Effector memory CD8-positive, alpha-beta T cell (primary cell): ENCODE data around the gene MFRP.
"Not testable (repeated sequence)": the region's sequence is repeated elsewhere in the genome, so short reads cannot be mapped to it uniquely, and the experiment has no call there.

Source experiments
- ATAC-seq: fragments of 150-1000 bp; cut with Tn5 transposase; replicated peaks from 2 replicates; pipeline ENCODE4 v1.10.0; 2021; ENCODE audit warnings: mild to moderate bottlenecking, moderate library complexity
- DNase-seq, 3 experiments: peaks; one replicate each; pipeline ENCODE4 v3.0.0; 2021
- H3K27ac Mint-ChIP-seq, 2 donors: one replicate each; pipeline ENCODE4 v1.8.0; 2022; ENCODE audit warnings: mild to moderate bottlenecking in 2 of 2, mixed read lengths in 2 of 2, moderate library complexity in 2 of 2
- H3K27me3 Mint-ChIP-seq, 2 donors: one replicate each; pipeline ENCODE4 v1.8.0; 2022; ENCODE audit warnings: mixed read lengths in 2 of 2
- H3K36me3 Mint-ChIP-seq: one replicate; pipeline ENCODE4 v1.8.0; 2022; ENCODE audit warnings: mild to moderate bottlenecking, moderate library complexity, mixed read lengths; ENCODE audit not compliant: insufficient read depth
- H3K4me1 Mint-ChIP-seq, 2 donors: one replicate each; pipeline ENCODE4 v1.8.0; 2022; ENCODE audit warnings: low read depth in 2 of 2, mixed read lengths in 2 of 2
- H3K4me3 Mint-ChIP-seq, 2 donors: one replicate each; pipeline ENCODE4 v1.8.0; 2022; ENCODE audit warnings: mild to moderate bottlenecking in 2 of 2, mixed read lengths in 2 of 2, moderate library complexity in 2 of 2
- H3K9me3 Mint-ChIP-seq, 2 donors: one replicate each; pipeline ENCODE4 v1.8.0; 2022; ENCODE audit warnings: mixed read lengths in 2 of 2
- total RNA-seq, 9 experiments: gene quantifications; one replicate each; lab custom pipeline; 2026; lab: John Stamatoyannopoulos, UW

MFRP gene
- 0 reads per million in 9 experiments for total RNA-seq

DNA sequence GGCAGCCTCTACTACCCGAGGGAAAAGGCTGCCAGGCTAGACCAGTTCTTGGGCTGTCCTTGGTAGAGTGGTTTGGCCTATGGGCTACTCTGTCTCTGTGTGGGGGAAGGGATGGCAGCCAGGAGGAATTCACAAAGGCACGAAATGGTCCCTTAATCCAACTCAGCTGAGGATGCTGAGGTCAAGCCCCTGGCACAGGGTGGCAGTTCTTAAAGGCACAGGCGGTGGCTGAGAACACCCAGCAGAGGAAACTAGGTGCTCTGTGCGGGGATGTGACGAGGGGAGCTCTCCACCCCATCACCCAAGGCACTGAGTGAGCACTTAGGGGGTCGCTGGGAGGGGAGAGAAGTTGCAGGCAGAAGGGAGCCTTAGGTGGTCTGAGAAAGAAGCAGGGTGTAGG is at the start of gene MFRP:
TSS of gene MFRP (minus strand) at position 101 of the 400 bp plus-strand sequence. CDS start 192 bp downstream, outside the sequence.
- Mint-ChIP-seq H3K27ac (no peak within 1 kb of the TSS), H3K9me3 (no peaks in the 10 kb centered on the region), H3K27me3 (peaks cover 50 to 65% of the 10 kb centered on the region in 2 donors), H3K4me3 (no peak within 1 kb of the TSS), H3K4me1 (peaks cover 3 to 5% of the 10 kb centered on the region in 2 donors), H3K36me3 (peaks cover 3% of the 10 kb centered on the region)
- no peak for DNase-seq
- ATAC-seq = no peak

DNA sequence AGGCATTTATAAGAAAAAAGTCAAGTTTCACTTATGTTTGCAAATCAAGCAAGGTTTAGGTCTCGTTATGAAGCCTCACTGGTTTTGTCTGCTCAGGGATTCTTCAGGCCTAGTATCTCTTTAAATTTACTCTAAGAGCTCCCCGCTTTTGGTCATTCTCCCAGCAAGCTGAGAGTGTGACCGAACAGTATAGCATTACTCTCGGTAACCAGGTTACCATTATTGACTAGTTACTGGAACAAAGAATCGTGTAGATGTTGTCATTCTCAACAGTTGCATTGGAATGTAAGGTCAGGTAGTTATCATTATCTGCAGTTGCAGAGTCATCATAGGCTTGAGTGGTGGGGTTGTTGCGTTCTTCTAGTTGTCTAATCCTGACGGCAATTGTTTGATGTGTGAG is 44.8 kb upstream of the MFRP start:
- Mint-ChIP-seq H3K27ac (no peak overlapping the region), H3K36me3 (no peaks in the 10 kb centered on the region), H3K27me3 (peaks cover 36 to 44% of the 10 kb centered on the region in 2 donors), H3K4me3 (no peak overlapping the region), H3K9me3 (no peaks in the 10 kb centered on the region), H3K4me1 (peaks cover 0 to 1% of the 10 kb centered on the region in 2 donors)
- ATAC-seq (no peak), DNase-seq (no peak)

DNA sequence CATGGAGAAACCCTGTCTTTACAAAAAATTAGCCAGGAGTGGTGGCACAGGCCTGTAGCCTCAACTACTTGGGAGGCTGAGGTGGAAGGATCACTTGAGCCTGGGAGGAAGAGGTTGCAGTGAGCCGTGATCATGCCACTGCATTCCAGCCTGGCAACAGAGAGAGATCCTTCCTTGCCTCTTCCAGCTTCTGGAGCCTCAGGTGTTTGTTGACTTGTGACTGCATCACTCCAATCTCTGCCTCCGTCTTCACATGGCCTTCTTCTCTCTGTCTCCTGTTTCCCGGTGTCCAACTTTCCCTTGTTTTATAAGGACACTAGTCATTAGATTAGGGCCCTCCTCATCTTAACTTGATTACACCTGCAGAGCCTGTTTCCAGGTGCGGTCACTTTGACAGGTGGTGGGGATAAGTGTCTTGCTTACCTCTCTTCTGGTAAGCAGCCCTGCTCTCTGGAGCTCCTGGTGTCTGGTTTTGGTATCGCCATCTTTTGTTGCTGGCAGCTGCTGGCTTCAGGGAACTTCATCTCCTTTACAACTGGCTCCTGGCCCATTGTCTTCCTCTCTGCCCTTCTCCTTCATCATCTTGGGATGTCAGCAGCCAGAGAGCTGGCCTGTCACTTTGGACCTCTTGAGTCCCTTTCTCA is 43.2 kb upstream of the MFRP start:
- ATAC-seq (no peak), DNase-seq (no peak)
- Mint-ChIP-seq H3K4me1 (peaks cover 0 to 1% of the 10 kb centered on the region in 2 donors), H3K9me3 (no peaks in the 10 kb centered on the region), H3K27me3 (peaks cover 27 to 35% of the 10 kb centered on the region in 2 donors), H3K36me3 (no peaks in the 10 kb centered on the region), H3K27ac (no peak overlapping the region), H3K4me3 (no peak overlapping the region)

DNA sequence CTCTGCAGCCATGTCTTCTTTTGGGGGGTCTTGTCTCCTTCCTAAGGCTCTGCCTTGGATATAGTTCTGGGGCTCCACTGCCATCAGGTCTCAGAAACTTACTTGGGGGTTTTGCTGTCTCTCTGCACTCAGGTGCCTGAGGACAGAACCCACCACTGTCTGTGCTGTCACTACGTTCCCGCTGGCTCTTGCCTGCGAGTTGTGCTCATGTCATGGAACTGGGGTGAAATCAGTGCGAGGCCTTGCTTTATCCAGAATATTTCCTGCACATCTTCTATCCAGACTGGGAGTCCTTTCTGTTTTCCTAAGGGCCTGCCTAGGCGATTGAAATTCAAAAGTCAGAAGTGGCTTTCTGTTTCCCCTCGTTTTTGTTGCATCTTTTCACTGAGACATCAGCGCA is 41.6 kb upstream of the MFRP start:
- ATAC-seq (no peak), DNase-seq (no peak)
- Mint-ChIP-seq H3K9me3 (no peaks in the 10 kb centered on the region), H3K36me3 (no peaks in the 10 kb centered on the region), H3K27me3 (peaks cover 15 to 22% of the 10 kb centered on the region in 2 donors), H3K4me3 (no peak overlapping the region), H3K27ac (no peak overlapping the region), H3K4me1 (peaks cover 0 to 1% of the 10 kb centered on the region in 2 donors)

DNA sequence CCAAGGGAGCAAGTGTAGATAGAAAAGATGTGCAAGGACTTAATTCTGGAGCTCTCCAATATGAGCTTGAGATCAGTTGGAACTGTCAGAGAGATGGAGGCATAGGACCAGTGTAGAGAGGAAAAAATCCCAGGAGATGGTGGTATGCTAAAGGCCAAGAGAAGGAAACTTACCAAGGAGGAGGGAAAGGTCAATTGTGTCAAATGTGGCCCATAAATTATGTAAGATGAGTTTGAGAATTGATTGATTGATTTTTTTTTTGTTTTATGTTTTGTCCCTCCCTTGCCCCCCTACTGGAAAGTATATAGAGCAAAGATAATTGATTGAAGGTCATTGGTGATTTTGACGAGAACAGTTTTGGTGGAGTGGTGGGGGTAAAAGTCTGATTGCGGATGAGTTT is 37.8 kb upstream of the MFRP start:
- Mint-ChIP-seq H3K36me3 (no peaks in the 10 kb centered on the region), H3K27me3 (peaks cover 0 to under 1% of the 10 kb centered on the region in 2 donors), H3K27ac (no peak overlapping the region), H3K4me1 (peaks cover 0 to 4% of the 10 kb centered on the region in 2 donors), H3K4me3 (no peak overlapping the region), H3K9me3 (no peaks in the 10 kb centered on the region)
- ATAC-seq = no peak
- no peak for DNase-seq

DNA sequence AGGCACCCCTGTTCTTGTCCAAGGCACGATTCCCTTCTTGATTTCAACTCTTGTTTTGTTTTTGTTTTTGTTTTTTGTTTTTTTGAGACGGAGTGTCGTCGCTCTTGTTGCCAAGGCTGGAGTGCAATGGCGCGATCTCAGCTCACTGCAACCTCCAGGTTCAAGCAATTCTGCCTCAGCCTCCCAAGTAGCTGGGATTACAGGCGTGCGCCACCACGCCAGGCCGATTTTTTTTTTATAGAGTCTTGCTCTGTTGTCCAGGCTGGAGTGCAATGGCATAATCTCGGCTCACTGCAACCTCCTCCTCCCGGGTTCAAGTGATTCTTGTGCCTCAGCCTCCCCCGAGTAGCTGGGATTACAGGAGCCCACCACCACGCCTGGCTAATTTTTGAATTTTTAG is 36.0 kb upstream of the MFRP start:
- not testable (repeated sequence) for H3K36me3 Mint-ChIP-seq, H3K27me3 Mint-ChIP-seq, DNase-seq, H3K4me1 Mint-ChIP-seq, H3K4me3 Mint-ChIP-seq, H3K9me3 Mint-ChIP-seq, H3K27ac Mint-ChIP-seq, ATAC-seq

DNA sequence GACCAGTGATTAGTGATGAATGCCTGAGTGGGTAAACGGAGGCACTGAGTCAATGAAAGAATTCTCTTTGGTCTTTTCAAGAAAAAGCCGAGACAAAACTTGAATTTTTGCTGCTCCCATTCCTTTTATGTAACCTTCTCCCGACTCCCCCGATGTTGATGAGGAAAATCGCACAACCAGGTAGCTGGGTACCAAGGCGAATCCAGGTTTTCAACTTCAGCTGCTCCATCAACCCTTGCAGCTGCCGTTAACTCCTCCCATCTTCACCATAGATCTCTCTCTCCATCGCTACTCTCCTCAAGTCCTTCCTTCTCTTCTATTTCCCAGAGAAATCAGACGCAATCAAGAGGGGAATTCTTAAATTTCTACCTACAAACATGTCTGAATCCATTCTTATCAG is 35.6 kb upstream of the MFRP start:
- Mint-ChIP-seq H3K36me3 (no peaks in the 10 kb centered on the region), H3K27me3 (no peaks in the 10 kb centered on the region), H3K4me3 (no peak overlapping the region), H3K27ac (no peak overlapping the region), H3K9me3 (no peaks in the 10 kb centered on the region), H3K4me1 (peaks cover 0 to 4% of the 10 kb centered on the region in 2 donors)
- no peak for DNase-seq
- ATAC-seq = no peak

DNA sequence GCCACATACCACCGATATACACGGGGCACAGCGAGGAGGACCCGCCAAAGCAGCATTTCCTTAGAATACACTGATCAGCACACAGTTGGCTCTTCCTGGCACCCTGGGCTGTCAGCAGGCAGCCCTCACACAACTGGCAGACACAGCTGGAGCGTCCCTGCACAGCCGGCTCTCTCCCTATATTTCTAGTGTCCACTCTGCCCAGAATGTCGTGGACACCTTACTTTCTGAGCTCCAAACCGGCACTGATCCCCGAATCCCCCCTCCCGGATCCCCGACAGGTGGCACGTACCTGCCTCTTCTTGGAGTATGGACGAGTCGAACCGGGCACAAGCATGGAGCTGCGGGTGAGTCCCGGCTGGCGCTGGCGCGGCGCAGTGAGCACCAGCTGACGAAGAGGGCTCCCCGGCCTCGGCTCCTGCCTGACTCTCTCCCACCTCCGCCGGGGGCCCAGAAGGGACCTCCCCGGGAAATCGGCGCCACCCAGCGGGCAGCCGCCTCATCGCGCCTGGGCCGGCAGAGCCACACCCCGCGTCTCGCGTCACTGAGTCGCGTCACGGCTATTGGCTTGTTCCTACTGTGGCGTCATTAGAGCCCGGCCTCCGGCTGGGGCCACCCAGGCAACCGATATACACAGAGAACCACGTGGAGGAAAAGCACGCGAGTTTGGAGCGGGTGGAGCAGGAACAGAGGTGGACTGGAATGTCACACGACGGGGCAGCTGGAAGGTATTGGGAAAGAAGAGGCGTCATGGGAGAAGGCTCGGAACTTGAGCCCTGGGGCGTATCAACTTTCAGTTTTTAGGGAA is 34.9 kb upstream of the MFRP start, which contains the start of gene USP2:
TSS of gene USP2 (minus strand) at position 510 of the 808 bp plus-strand sequence. CDS start 8,210 bp downstream, outside the sequence.
- no peaks in the 10 kb centered on the region for H3K36me3 Mint-ChIP-seq
- peaks cover 0 to 7% of the 10 kb centered on the region in 2 donors for H3K4me1 Mint-ChIP-seq
- no peak within 1 kb of the TSS for H3K4me3 Mint-ChIP-seq
- peaks cover 0 to 3% of the 10 kb centered on the region in 2 donors for H3K27me3 Mint-ChIP-seq
- DNase-seq (peak; percentile 97 to 100 (median 99)), ATAC-seq (peak; percentile 98)
- no peaks in the 10 kb centered on the region for H3K9me3 Mint-ChIP-seq
- no peak within 1 kb of the TSS for H3K27ac Mint-ChIP-seq

DNA sequence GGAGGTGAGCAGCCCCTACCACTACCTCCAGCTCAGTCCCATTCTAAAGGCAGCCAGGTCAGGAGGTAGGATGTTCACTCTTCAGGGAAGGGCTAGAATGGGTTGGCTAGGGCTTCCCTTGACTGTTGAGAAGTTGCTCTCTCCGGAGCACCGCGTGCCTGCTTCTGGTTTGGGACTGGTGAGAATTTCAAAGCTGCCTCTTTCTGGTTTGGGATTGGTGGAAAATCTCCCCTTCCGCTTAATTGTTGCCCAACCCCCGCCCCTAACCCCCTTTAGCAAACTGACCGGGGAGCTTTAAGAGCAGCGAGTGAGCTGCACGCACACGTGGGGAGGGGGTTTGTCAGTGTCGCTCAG is 34.3 kb upstream of the MFRP start:
- Mint-ChIP-seq H3K36me3 (peaks cover 2% of the 10 kb centered on the region), H3K9me3 (no peaks in the 10 kb centered on the region), H3K27me3 (peaks cover 0 to 9% of the 10 kb centered on the region in 2 donors), H3K27ac (no peak overlapping the region), H3K4me1 (peaks cover 0 to 7% of the 10 kb centered on the region in 2 donors), H3K4me3 (no peak overlapping the region)
- DNase-seq (no peak), ATAC-seq (no peak)

DNA sequence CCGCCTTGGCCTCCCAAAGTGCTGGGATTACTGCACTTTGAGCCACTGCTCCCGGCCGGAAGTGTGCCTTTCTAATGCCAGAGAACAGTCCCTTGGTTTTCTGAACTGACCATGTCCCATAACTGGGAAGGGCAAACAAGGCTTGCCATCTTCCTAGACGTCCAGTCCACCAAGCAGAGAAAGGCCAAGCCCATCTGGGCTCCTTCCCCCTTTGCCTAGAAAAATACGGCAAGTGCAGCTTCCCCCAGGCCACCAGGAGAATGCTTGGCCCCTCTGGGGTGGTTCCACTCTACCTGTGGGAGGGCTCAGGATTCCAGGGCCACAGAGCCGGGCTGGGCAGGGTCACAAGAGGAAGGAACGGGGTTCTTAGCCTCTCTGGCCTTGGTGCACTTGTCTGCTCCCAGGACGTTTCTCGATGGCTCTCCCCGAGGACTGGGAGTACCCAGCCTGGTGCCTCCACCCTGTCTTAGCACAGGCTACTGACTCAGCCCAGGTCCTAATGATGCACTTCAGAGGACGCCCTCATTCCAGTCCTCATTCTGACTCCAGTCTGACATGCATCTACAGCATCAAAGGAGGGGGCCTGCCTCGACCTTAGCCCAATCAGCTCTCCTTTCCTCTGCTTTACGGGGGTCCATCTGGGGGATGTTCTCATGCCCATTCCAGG is 33.8 kb upstream of the MFRP start:
- H3K27me3 Mint-ChIP-seq = peaks cover 0 to 10% of the 10 kb centered on the region in 2 donors
- H3K36me3 Mint-ChIP-seq = peaks cover 6% of the 10 kb centered on the region
- no peak for ATAC-seq
- no peaks in the 10 kb centered on the region for H3K9me3 Mint-ChIP-seq
- H3K27ac Mint-ChIP-seq = no peak overlapping the region
- DNase-seq = no peak
- peaks cover 0 to 7% of the 10 kb centered on the region in 2 donors for H3K4me1 Mint-ChIP-seq
- H3K4me3 Mint-ChIP-seq = no peak overlapping the region

DNA sequence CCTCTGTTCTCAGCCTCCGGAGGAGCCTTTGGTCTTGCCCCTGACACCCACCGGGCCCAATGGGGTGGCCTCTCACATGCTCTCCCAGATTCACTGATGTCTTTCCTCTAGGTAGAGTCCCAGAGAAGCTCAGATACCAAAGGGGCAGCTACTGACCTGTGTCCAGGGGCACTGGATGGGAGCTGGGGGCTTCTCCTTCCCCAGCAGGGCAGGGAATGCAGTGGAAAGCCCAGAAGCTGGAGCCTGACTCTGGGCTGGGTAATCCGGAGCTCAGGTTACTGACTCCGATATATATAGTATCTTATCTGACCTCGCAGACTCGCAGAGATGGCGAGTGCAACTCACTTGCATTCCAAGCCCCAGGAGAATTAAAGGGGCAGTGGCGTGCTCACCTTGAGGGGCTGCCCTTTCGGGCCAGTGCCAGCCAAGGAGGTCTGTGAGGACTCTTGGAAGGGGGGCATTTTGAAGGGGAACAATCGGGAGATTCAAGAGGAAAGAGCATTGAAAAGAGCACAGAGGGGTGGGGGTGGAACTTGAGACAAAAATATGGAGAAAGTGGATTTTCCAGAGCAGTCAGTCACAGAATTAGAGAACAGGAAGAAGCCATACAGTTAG is 32.5 kb upstream of the MFRP start:
- H3K4me3 Mint-ChIP-seq = no peak overlapping the region
- peak overlapping the region in 1 of 2 donors; percentile 7 for H3K27ac Mint-ChIP-seq

DNA sequence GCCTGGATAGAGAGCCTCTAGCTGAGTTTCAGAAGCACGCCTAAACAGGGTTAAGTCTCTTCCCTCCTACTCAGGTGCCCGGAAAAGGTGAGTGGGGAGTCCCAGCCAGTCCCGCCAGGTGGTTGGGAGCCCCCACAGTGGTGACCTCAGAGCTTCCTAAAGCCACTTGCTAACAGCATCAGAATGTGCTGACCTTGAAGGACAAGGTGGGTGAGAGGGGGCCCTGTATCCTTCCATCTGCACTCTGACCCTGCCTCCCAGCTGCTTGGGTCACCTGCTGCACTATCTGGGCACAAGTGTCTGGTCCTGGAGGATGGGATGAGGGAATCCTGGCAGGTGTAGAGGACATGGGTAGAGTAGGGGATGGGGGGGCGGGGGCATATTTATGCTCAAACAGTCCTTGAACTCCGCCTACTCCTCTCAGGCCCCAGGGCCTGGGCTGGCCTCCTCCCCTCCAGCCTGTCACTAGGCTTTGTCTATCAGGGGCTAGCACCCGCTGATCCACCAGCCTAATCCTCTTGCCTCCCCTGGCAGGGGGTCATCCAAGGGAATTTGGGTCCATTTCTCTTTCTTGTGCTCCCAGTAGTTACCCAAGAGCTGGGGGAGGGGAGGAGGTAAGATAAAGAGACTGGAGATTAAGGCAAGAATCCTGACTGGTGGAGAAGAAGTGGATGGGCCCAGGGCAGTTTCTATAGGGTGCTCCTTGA is 31.6 kb upstream of the MFRP start:
- Mint-ChIP-seq H3K4me3 (no peak overlapping the region), H3K27me3 (peaks cover 0 to 10% of the 10 kb centered on the region in 2 donors), H3K9me3 (no peaks in the 10 kb centered on the region), H3K36me3 (peaks cover 6% of the 10 kb centered on the region), H3K4me1 (peaks cover 0 to 15% of the 10 kb centered on the region in 2 donors), H3K27ac (peak overlapping the region; percentile 29 to 46)
- DNase-seq (no peak), ATAC-seq (no peak)

More for the DNA sequence above, 32.5 kb upstream of the MFRP start:
- ATAC-seq (no peak), DNase-seq (no peak)
- Mint-ChIP-seq H3K9me3 (no peaks in the 10 kb centered on the region), H3K4me1 (peaks cover 0 to 7% of the 10 kb centered on the region in 2 donors), H3K36me3 (peaks cover 6% of the 10 kb centered on the region), H3K27me3 (peaks cover 0 to 10% of the 10 kb centered on the region in 2 donors)
